Mucosa of stomach (tissue), 1 donor: ENCODE data around the gene CENPP.

Source experiments
- H3K27me3 ChIP-seq: one replicate; pipeline ENCODE4 v1.7.0; 2013; ENCODE audit warnings: mild to moderate bottlenecking, low read length; ENCODE audit not compliant: control insufficient read depth, insufficient read depth
- H3K36me3 ChIP-seq: one replicate; pipeline ENCODE4 v1.7.0; 2013; ENCODE audit warnings: low read length; ENCODE audit not compliant: control insufficient read depth, insufficient read depth
- H3K4me1 ChIP-seq: one replicate; pipeline ENCODE4 v1.7.0; 2013; ENCODE audit warnings: mild to moderate bottlenecking, low read length; ENCODE audit not compliant: control insufficient read depth, insufficient read depth
- H3K4me3 ChIP-seq: one replicate; pipeline ENCODE4 v1.7.0; 2013; ENCODE audit warnings: low read length
- H3K9ac ChIP-seq: one replicate; pipeline ENCODE4 v1.7.0; 2013; ENCODE audit warnings: mild to moderate bottlenecking, low read length, moderate library complexity
- H3K9me3 ChIP-seq: one replicate; pipeline ENCODE4 v1.7.0; 2013; ENCODE audit warnings: mild to moderate bottlenecking, low read length, moderate library complexity; ENCODE audit not compliant: control insufficient read depth
- donor health status: Pancreatic carcinoma.

The CENPP gene

DNA sequence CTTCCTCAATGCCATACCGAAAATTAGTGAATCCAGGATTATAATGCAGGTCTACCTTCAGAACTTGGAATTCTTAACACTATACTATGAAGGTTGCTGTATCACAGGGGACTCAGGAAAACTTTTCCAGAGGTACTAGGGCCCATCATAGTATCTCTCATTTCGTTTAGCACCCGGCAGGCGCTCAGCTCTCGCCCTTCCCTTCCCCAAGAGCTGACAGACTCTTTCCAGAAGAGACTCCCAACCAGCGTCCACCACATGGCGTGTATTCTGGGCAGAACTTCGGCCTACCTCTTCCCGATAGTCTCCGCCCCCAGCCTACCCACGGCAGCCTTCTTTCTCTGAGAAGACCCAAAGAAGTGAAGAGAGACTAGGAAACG, 874 bp upstream of the CENPP start:
- peak overlapping the region; percentile 92 for H3K9ac ChIP-seq
- H3K27me3 ChIP-seq: no peaks in the 10 kb centered on the region
- peak overlapping the region; percentile 98 for H3K4me3 ChIP-seq
- peaks cover 14% of the 10 kb centered on the region for H3K4me1 ChIP-seq
- peaks cover 4% of the 10 kb centered on the region for H3K36me3 ChIP-seq
- H3K9me3 ChIP-seq: no peaks in the 10 kb centered on the region

DNA sequence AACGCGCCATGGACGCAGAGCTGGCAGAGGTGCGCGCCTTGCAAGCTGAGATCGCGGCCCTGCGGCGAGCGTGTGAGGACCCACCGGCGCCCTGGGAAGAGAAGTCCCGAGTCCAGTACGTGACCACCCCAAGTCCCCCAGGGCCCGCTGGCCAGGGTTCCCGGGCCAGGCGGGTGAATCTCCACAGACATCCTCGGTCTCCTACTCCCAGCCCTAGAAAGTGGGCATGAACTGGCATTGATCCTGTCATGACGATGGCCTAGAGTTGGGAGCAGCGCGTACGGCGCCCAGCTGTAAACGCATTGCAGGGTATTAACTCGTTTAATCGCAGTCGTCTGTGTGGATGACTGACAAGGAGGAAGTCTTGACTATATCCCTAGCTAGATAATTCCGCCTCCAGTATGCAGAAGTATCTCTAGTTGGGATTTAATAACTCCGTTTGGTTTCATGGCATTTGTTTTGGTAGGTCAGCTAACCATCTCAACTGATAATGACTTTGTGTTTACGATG, 293 bp downstream of the CENPP start:
- Histone ChIP-seq H3K27me3 (no peaks in the 10 kb centered on the region), H3K4me1 (peaks cover 14% of the 10 kb centered on the region), H3K36me3 (no peaks in the 10 kb centered on the region), H3K9me3 (no peaks in the 10 kb centered on the region), H3K4me3 (peak overlapping the region; percentile 98), H3K9ac (peak overlapping the region; percentile 92)

DNA sequence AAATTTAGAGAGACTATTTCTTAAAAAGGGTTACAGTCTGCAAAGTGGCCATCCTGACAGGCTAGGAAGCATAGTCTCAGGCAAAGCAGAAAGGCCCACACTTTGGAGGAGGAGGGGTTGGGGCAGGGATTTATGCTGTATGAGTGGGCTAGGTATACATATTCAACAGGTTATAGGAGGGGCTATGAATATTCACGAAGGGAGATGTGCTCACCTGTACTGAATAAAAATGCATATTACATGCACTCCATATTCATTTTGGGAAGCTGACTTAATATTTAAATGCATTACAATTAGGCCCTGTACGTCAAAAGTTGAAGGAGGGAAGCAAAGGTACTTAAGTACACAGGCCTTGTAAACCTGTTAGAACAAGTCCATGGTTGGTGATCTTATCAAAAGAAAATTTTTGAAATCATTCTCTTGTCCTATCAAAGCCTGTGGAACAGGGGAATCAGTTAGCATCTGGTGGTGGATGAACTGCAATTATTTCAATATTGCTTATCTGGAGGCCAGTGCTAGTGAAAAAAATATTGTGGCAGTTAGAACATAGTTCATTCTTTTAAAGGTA, 1.6 kb downstream of the CENPP start:
- H3K4me3 ChIP-seq: no peak overlapping the region
- H3K9ac ChIP-seq: no peak overlapping the region
- no peaks in the 10 kb centered on the region for H3K9me3 ChIP-seq
- peaks cover 14% of the 10 kb centered on the region for H3K4me1 ChIP-seq
- H3K27me3 ChIP-seq: no peaks in the 10 kb centered on the region
- H3K36me3 ChIP-seq: no peaks in the 10 kb centered on the region

DNA sequence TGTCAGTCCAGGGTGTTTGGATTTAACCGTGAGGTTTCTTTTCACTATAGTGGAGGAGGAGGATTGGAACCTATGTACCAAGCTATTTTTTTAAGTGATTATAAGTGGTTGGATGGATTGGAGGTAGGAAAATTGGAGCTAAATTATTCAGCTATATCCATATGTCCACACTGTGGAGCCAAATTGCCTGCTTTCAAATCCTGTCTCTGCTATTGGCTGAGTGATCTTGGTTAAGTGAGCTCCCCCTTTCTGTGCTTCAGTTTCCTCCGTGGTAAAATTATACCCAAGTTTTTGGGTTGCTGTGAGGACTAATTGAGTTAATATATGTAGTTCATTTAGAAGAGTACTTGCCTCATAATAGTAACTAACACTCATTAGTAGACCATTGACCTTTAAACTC, 2.5 kb downstream of the CENPP start:
- Histone ChIP-seq H3K27me3 (no peaks in the 10 kb centered on the region), H3K4me1 (peaks cover 14% of the 10 kb centered on the region), H3K9ac (no peak overlapping the region), H3K4me3 (no peak overlapping the region), H3K36me3 (no peaks in the 10 kb centered on the region), H3K9me3 (no peaks in the 10 kb centered on the region)

DNA sequence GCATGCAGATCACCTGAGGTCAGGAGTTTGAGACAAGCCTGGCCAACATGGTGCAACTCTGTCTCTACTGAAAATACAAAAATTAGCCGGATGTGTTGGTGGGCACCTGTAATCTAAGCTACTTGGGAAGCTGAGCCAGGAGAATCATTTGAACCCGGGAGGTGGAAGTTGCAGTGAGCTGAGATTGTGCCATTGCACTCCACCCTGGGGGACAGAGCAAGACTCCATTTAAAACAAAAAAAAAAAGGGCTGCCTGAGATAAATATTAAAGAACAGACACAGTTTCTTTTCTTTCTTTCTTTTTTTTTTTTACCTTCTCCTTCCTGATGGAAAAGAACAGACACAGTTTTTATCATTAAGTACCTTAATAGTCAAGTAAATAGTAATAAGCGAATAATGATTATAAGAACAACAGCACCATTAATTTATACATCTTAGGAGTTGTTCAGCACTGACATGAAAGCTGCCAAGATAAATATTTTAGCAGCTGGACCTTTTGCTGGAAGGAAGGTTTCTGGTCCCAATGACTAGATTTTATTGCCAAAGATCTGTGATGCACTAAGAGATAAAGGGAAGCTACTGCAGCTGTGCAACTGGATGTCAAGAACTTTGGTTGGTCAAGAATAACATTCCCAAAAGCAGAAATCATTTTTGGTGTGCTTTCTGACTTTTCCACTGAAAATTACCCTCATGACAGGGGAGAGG, 7.0 kb downstream of the CENPP start:
- Histone ChIP-seq H3K36me3 (no peaks in the 10 kb centered on the region), H3K9me3 (no peaks in the 10 kb centered on the region), H3K9ac (no peak overlapping the region), H3K27me3 (no peaks in the 10 kb centered on the region), H3K4me3 (no peak overlapping the region), H3K4me1 (no peaks in the 10 kb centered on the region)

DNA sequence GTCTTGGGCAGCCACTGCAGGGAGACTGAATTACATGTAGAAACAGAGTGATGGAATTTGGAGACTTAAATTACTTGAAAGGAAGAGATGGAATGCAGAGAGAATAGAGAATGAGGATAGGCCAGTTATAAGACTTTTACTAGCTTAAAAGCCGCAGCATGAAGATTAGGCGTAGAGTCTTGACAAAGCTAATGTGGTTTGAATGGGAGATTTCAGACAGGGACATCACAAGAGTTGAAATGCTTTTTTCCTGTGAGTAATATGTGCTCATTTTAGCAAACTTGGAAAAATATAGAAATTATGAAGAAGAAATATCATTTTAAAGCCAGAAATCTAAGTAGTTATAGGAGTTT, 7.5 kb downstream of the CENPP start:
- Histone ChIP-seq H3K36me3 (no peaks in the 10 kb centered on the region), H3K9ac (no peak overlapping the region), H3K9me3 (no peaks in the 10 kb centered on the region)

DNA sequence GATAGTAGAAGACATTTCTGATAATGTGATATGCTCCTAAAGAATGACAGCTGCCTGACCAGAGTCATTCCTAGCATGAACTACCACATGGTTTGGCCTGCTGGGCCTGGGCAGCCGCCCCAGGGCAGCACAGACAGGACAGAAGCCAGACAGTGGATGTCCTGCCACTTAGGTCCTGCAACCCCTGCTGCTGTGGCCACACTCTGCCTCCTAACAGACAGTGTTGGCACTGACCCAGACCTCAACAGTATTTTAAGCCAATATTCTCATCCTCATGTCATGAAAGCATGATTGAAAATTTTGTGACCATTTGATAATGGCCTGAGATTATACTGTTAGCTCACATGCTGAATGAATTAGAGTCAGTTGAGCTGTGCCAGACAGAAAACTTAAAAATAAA, 15.8 kb downstream of the CENPP start:
- Histone ChIP-seq H3K9ac (no peak overlapping the region), H3K4me3 (no peak overlapping the region), H3K9me3 (no peaks in the 10 kb centered on the region), H3K27me3 (no peaks in the 10 kb centered on the region), H3K36me3 (no peaks in the 10 kb centered on the region), H3K4me1 (no peaks in the 10 kb centered on the region)

More for the DNA sequence above, 7.5 kb downstream of the CENPP start:
- H3K4me3 ChIP-seq: no peak overlapping the region
- no peaks in the 10 kb centered on the region for H3K4me1 ChIP-seq
- no peaks in the 10 kb centered on the region for H3K27me3 ChIP-seq

DNA sequence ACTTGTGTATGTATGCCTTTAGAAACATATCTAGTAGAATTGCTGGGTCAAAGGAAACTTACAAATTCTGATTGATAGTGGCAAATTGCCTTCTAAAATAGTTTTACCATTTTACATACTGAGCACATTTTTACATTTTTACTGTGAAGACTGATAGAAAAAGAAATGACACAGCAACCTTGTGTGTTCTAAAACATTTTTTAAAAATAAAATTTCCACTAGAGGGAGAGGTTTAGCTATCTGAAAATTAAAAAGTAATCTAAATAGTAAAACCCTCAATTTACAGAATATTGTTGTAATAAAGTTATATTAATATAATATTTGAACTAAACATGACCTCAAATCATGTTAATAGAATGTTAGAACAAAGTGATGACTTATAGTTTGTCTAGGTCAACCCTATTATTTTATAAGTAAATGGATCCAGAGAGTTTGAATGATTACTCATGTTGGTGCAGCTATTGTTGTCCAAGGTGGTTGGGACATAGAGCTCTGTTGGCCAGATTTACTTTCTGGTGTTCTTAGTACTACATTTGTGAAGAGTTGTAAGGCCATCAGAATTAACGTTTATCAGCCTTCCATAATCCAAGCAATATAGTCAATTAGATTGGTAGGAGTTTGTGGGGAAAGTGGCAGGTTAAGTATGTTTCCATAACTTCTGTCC, 17.2 kb downstream of the CENPP start:
- Histone ChIP-seq H3K4me1 (no peaks in the 10 kb centered on the region), H3K9me3 (no peaks in the 10 kb centered on the region), H3K4me3 (no peak overlapping the region), H3K36me3 (no peaks in the 10 kb centered on the region), H3K9ac (no peak overlapping the region), H3K27me3 (no peaks in the 10 kb centered on the region)

DNA sequence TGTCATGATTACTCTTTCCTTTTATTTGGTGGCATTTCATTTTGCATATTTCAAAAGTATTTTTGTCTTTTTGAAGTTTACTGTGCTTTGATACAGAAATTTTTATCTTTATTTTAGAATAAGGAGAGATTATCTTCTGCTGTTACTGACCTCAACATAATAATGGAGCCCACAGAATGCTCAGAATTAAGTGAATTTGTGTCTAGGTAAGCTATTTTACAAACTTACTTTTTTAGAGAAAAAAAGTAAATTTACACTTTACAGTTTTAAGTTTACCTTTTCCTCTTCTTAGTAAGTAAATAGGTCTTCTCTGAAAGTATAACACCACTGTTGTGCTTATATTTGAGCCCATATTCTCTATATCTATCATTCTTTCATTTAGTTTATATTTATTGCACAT, 19.8 kb downstream of the CENPP start:
- Histone ChIP-seq H3K27me3 (no peaks in the 10 kb centered on the region), H3K4me1 (no peaks in the 10 kb centered on the region), H3K4me3 (no peak overlapping the region), H3K9ac (no peak overlapping the region), H3K36me3 (no peaks in the 10 kb centered on the region), H3K9me3 (no peaks in the 10 kb centered on the region)

DNA sequence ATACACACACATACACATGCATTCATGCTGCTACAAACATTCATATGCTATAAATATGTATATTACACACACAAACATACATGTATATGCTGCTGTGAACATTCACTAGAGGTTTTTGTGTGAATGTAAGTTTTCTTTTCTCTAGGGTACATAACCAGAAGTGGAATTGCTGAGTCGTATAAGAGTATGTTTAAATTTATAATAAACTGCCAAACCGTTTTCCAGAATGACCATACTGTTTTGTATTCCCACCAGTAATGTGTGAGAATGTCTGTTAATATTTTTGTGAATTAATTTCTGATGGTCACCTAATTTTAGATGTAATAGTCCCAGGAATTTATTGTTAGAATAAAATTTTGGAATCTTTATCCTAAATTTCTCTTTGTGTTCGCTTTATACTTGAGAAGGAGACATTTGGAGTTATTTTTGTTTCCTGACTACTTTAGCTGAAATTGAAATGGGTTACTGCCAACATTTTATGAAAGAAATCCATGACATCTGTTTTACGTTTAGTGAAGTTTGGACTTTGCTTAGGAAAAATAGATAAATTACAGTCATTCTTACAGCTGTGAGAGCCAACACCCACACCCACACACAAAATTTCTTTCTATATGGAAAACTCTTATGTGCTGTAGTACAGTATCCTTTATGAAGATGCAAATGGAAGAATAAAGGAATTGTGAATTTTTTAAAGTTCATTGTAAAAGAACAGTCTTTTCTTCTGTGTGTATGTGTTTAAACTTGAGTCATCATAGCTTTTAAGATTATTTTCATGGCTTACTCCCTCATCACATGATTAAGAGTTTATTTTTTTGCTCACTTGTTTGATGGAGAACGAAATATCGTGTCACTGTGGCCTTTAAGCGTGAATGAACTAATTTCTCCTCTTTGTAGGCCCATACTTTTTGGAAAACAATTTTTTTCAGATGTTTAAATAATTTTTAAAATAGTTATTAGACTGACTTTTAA, 24.3 kb downstream of the CENPP start:
- H3K27me3 ChIP-seq: no peaks in the 10 kb centered on the region
- no peaks in the 10 kb centered on the region for H3K36me3 ChIP-seq
- no peaks in the 10 kb centered on the region for H3K9me3 ChIP-seq
- H3K9ac ChIP-seq: no peak overlapping the region
- no peak overlapping the region for H3K4me3 ChIP-seq
- no peaks in the 10 kb centered on the region for H3K4me1 ChIP-seq

DNA sequence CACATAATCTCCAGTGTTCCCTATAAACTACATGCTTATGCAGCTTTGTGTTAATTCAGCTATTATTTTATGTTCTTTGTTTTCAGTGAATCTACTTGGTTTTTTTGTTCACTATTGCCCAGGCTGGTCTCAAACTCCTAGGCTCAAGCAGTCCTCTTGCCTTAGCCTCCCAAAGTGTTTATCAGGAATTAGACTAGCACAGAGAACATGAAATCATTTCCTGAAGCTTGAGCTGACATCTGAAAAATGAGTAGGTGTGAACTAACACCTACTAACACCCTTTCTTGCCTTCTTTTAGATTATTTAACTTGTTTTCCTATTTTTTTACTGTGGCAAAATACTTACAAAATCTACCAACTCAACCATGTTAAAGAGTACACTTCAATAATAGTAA, 25.0 kb downstream of the CENPP start:
- H3K36me3 ChIP-seq: no peaks in the 10 kb centered on the region
- no peaks in the 10 kb centered on the region for H3K27me3 ChIP-seq
- no peaks in the 10 kb centered on the region for H3K4me1 ChIP-seq
- H3K9ac ChIP-seq: no peak overlapping the region
- H3K9me3 ChIP-seq: no peaks in the 10 kb centered on the region
- H3K4me3 ChIP-seq: no peak overlapping the region
